Central memory CD4-positive, alpha-beta T cell (primary cell): ENCODE measurements around the gene PPP1R14D.

ENCODE experiments used
- DNase-seq: peaks from one replicate; pipeline ENCODE4 v3.0.0; 2022

PPP1R14D gene

DNA sequence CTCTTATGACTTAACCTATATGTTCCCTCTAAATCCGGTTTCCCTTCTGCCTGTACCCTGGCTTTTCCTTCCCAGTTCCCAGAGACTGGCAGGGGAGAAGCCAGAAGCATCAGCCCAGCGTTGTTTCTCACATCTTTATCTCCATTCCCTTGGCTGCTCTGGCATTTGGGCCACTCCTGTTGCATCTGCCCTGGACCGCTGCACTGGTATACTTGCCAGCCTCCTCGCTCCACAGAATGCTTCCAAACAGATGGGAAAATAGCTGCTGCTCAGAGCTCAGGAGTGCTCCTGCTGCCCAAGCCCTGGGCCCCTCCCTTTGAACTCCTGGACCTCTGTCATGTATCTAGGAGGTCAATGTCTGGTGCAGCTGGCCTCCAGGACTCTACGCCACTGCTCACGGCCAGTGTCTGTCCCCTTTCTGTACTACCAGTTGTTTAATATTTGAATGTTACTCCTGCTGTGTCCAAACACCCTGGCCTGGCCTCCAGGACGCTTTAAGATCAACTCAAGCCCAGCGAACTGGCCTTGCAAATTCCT is 22.1 kb upstream of the PPP1R14D start:
- DNase-seq = no peak

DNA sequence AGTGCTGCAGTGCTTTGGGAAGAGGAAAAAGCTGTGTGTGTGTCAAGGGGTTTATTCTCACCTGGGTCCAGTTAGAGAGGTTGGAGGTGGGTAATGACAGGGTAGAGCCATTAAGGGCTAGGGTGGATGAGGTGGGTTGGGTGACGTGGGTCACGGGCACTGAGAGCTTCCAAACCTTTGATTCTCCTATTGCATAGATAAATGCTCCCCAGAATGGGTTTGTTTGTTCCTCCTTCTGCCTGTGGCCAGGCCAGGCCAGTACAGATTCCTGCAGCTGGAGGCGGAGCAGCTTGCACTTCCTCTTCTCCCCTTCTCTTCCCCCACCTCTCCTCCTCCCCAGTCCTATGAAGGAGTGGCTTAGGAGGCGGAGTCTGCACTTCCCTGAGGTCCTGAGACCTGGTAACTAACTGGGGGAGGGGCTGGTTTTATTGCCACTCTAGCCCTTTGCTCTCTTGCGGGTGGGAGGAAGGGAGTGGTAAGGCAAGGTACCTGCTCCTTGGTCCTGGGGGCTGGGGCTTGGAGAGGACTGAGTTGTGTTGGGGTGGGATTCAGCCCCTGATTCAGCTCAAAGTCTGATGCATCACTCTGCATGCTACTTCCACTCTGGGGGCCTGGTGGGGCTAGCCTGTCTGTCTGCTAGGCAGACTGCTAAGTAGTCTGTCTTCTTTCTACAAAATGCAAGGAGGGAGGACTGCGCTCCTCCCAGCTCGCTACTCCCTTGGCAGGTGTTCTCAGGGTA is 18.9 kb upstream of the PPP1R14D start:
- DNase-seq = no peak

DNA sequence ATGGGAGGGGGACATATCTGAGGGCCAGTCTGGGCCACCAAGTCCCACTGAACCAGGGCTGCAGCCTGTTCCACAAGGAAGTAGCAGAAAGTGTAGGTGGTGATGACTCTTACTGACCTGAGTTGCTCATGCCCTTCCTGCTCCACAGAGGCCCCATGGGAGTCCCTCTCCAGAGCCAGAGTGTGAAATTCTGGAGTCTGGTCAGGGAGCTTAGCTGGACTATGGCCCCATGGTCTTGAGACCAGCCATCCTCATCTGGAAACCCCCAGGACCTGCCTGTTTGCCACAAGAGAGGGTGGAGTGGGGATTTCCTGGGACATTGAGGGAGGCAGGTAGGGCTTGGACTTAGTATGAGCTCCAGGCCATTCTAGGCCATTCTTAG is 18.3 kb upstream of the PPP1R14D start:
- no peak for DNase-seq

- no peak for DNase-seq
Measured at GRCh38 chr15:40845511-40846284, 17.2 kb upstream of the PPP1R14D start.

- no peak for DNase-seq
Measured at GRCh38 chr15:40845036-40845435, 16.5 kb upstream of the PPP1R14D start.

DNA sequence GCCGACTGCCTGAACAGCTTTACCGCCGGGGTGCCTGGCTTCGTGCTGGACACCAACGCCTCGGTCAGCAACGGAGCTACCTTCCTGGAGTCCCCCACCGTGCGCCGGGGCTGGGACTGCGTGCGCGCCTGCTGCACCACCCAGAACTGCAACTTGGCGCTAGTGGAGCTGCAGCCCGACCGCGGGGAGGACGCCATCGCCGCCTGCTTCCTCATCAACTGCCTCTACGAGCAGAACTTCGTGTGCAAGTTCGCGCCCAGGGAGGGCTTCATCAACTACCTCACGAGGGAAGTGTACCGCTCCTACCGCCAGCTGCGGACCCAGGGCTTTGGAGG is 16.2 kb upstream of the PPP1R14D start:
- peak; percentile 29 for DNase-seq

DNA sequence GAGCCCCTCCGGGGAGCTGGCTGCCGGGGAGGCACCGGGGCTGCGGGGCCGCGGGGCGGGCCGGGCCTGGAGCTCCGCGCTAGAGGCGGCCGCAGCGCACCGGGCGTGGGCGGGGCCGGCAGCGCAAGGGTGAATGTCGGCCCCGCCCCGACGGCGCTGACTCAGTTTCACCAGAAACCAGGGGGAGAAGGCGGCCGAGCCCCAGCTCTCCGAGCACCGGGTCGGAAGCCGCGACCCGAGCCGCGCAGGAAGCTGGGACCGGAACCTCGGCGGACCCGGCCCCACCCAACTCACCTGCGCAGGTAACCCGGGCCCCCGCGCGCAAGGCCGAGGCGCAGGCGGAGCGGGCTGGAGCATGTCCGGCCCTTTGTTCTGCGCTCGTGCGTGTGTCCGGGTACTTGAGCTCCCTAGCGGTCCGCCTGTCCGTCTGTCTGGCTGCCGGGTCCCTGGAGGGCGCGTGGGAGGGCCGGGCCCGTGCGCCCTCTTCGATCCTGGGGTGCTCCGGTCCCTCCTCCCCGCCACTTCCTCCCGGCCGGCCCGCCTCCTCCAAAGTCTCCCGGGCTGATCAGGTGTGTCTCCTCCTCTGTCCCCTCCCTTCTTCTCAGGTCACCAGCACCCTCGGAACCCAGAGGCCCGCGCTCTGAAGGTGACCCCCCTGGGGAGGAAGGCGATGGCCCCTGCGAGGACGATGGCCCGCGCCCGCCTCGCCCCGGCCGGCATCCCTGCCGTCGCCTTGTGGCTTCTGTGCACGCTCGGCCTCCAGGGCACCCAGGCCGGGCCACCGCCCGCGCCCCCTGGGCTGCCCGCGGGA is 15.6 kb upstream of the PPP1R14D start, which contains the start of gene SPINT1:
Gene SPINT1, plus strand, starts transcription at position 164 of the 811 bp plus-strand sequence. Its CDS starts 507 bp downstream, at position 671.
- DNase-seq = no peak

GRCh38 chr15:40843261-40843884 is 14.9 kb upstream of the PPP1R14D start:
- no peak for DNase-seq

- DNase-seq = no peak
Measured at GRCh38 chr15:40841741-40842140, 13.2 kb upstream of the PPP1R14D start.

DNA sequence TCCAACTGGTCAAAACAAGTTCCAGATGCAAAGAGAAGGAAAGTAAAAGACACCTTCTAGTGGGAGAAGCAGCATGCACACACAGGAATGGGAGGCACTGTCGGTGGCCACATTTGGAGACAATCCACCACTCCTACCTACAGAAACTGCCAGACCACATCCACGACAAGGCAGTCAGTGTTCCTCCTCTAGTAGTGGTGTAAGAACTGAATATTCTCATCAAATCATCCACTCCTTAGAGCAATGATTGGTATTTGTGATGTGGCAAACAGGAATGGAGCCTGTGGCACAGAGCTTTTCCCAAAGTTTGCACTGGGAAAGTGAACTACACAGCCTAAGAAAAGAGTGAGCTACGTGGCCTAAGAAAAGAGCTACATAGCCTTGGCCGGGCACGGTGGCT is 10.2 kb upstream of the PPP1R14D start:
- DNase-seq = no peak

DNA sequence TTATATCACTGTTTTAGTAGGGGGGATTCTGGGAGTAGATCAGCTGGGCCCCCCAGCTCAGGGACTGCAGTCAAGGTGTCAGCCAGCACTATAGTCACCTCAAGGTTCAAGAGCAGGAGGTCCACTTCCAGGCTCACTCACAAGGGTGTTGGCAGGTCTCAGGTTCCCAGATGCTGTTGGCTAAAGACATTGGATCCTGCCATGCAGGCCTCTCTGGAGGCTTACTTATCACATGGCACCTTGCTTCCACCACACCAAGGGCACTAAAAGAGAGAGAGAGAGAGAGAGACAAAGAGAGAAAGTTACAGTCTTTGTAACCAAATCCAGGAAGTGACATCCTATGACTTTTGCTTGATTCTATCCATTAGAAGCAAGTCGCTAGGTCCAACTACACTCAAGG is 7.5 kb upstream of the PPP1R14D start:
- DNase-seq = no peak

GRCh38 chr15:40832903-40833302 is 4.4 kb upstream of the PPP1R14D start:
- no peak for DNase-seq

DNA sequence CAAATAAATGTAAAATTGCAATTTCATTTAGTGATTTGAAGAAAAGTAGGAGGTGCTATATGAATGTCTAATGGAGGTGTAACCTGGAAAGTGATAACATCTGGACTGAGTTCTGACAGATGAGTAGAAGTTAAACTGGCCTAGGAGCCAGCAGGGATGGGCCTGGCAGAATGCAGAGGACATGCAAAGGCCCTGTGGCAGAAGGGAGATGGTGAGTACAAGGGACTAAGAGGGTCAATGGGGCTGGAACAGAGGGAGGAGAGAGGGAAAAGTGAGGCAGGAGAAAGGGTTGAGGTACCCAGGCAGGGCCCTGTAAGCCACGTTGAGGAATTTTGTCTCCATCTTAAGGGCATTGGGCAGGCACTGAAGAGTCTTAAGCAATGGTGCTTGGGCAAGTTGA is 3.4 kb upstream of the PPP1R14D start:
- no peak for DNase-seq

DNA sequence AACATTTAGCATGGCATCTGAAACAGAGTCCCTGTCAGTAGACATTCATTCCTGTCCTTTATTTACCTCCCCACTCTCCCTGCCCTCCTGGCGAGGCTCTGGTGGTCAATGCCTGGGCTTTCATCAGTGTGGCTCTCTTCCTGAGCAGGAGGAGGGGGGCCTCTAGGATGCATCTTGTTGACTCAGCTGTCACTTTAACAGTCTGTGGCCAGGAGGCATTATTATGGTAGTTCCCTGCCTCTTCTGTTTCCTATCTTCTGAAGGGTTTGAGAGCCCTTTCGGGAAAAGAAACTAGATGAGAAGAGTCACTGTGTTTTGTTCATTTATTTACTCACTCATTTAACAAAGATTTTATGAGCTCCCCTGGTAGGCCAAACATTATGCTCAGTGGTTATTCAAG is 2.4 kb upstream of the PPP1R14D start:
- DNase-seq = no peak

- DNase-seq = no peak
Measured at GRCh38 chr15:40829115-40829514, 607 bp upstream of the PPP1R14D start.

GRCh38 chr15:40826423-40827075 is 2.0 kb downstream of the PPP1R14D start:
- DNase-seq = no peak

GRCh38 chr15:40825661-40826422 is 2.7 kb downstream of the PPP1R14D start:
- DNase-seq = no peak

DNA sequence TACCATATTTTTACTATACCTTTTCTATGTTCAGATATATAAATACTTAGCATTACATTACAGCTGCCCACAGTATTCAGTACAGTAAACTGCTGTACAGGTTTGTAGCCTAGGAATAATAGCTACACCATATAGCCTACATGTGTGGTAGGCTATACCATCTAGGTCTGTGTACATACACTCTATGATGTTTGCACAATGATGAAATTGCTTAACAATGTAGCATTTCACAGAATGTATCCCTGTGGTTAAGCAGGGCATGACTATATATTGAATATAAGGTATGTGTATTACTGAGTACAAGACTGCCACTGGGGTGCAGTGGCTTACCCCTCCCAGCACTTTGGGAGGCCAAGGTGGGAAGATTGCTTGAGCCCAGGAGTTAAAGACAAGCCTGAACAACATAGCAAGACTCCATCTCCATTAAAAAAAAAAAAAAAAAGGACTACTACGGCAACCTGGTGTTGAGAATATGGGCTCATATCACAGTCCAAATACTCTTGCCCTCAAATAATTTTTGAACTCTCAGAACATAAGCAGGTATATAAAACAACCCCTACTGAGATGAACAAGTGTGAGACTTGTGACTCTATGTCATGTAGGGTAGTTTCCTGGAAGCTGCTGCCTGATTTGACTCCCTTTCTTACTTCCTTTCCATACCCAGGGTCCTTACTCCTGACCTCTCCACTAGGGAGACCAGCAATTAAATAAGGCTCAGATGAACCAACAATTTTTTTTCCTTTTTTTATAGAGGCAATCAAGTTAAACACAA is 4.8 kb downstream of the PPP1R14D start:
- no peak for DNase-seq

- no peak for DNase-seq
Measured at GRCh38 chr15:40821195-40821594, 7.3 kb downstream of the PPP1R14D start.

GRCh38 chr15:40819048-40819447 is 9.5 kb downstream of the PPP1R14D start:
- no peak for DNase-seq
